ENCODE measurements around the gene EML4. TPM values are rescaled to one million over a fixed set of nuclear protein-coding genes. Genes with fewer than 3 reads are reported as not detected.

The EML4 gene
- total and polyA plus RNA-seq, 2 of the 13 experiments (the other 11 are each of a cell fraction or from before 2014, with no cell fraction given), result 243 to 476 TPM

DNA sequence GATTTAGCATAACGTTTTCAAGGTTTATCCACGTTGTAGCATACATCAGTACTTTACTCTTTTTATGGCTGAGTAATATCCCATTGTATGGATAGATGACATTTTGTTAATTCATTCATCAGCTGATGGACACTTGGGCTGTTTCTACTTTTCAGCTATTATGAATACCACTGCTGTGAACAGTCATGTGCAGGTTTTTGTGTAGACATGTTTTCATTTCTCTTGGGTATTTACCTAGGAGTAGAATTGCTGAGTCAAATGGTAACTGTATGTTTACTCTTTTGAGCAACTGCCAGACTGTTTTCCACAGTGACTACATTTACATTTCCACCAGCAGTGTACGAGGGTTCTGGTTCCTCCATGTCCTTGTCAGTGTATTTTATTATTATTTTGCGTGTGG is 158.0 kb downstream of the EML4 start (continued):
- TF ChIP-seq, protein P1, sequence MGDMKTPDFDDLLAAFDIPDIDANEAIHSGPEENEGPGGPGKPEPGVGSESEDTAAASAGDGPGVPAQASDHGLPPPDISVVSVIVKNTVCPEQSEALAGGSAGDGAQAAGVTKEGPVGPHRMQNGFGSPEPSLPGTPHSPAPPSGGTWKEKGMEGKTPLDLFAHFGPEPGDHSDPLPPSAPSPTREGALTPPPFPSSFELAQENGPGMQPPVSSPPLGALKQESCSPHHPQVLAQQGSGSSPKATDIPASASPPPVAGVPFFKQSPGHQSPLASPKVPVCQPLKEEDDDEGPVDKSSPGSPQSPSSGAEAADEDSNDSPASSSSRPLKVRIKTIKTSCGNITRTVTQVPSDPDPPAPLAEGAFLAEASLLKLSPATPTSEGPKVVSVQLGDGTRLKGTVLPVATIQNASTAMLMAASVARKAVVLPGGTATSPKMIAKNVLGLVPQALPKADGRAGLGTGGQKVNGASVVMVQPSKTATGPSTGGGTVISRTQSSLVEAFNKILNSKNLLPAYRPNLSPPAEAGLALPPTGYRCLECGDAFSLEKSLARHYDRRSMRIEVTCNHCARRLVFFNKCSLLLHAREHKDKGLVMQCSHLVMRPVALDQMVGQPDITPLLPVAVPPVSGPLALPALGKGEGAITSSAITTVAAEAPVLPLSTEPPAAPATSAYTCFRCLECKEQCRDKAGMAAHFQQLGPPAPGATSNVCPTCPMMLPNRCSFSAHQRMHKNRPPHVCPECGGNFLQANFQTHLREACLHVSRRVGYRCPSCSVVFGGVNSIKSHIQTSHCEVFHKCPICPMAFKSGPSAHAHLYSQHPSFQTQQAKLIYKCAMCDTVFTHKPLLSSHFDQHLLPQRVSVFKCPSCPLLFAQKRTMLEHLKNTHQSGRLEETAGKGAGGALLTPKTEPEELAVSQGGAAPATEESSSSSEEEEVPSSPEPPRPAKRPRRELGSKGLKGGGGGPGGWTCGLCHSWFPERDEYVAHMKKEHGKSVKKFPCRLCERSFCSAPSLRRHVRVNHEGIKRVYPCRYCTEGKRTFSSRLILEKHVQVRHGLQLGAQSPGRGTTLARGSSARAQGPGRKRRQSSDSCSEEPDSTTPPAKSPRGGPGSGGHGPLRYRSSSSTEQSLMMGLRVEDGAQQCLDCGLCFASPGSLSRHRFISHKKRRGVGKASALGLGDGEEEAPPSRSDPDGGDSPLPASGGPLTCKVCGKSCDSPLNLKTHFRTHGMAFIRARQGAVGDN (CRISPR knock-in tag; IDR thresholded peaks at IDR 0.05), result no peak
- TF ChIP-seq MBNL3 (CRISPR knock-in tag; conservative IDR thresholded peaks at IDR 0.05), result no peak
- TF ChIP-seq ZNF33A (CRISPR knock-in tag; IDR thresholded peaks at IDR 0.05; ENCODE audit: borderline replicate concordance), result no peak
- TF ChIP-seq ZMYM4 (CRISPR knock-in tag; IDR thresholded peaks at IDR 0.05), result no peak
- TF ChIP-seq SAP130 (CRISPR knock-in tag; IDR thresholded peaks at IDR 0.05; ENCODE audit: low read depth), result peak; percentile 67
- TF ChIP-seq MAFK (conservative IDR thresholded peaks at IDR 0.05 in 1 of 2, IDR thresholded peaks at IDR 0.05 in 1 of 2; ENCODE audit: low read length in 2 of 2), result peak; percentile 93 to 96
- no peak; the same call in 1 of the 2 replicates for TF ChIP-seq SIX4 (CRISPR knock-in tag; IDR thresholded peaks at IDR 0.05)
- no peak for TF ChIP-seq ZNF121 (CRISPR knock-in tag; IDR thresholded peaks at IDR 0.05)
- no peak for TF ChIP-seq NR1H2 (CRISPR knock-in tag; IDR thresholded peaks at IDR 0.05; ENCODE audit: borderline replicate concordance, low read depth)
- TF ChIP-seq, protein P2, sequence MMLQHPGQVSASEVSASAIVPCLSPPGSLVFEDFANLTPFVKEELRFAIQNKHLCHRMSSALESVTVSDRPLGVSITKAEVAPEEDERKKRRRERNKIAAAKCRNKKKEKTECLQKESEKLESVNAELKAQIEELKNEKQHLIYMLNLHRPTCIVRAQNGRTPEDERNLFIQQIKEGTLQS (CRISPR knock-in tag; IDR thresholded peaks at IDR 0.05), result no peak
- no peak for TF ChIP-seq SRSF1 (optimal IDR thresholded peaks at IDR 0.05; ENCODE audit: low read depth, low read length)
- TF ChIP-seq, protein P3, sequence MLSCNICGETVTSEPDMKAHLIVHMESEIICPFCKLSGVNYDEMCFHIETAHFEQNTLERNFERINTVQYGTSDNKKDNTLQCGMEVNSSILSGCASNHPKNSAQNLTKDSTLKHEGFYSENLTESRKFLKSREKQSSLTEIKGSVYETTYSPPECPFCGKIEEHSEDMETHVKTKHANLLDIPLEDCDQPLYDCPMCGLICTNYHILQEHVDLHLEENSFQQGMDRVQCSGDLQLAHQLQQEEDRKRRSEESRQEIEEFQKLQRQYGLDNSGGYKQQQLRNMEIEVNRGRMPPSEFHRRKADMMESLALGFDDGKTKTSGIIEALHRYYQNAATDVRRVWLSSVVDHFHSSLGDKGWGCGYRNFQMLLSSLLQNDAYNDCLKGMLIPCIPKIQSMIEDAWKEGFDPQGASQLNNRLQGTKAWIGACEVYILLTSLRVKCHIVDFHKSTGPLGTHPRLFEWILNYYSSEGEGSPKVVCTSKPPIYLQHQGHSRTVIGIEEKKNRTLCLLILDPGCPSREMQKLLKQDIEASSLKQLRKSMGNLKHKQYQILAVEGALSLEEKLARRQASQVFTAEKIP (CRISPR knock-in tag; IDR thresholded peaks at IDR 0.05; ENCODE audit: borderline replicate concordance), result no peak
- TF ChIP-seq POLR2G (IDR thresholded peaks at IDR 0.05; ENCODE audit: low read depth, low read length), result no peak
- TF ChIP-seq, protein P4, sequence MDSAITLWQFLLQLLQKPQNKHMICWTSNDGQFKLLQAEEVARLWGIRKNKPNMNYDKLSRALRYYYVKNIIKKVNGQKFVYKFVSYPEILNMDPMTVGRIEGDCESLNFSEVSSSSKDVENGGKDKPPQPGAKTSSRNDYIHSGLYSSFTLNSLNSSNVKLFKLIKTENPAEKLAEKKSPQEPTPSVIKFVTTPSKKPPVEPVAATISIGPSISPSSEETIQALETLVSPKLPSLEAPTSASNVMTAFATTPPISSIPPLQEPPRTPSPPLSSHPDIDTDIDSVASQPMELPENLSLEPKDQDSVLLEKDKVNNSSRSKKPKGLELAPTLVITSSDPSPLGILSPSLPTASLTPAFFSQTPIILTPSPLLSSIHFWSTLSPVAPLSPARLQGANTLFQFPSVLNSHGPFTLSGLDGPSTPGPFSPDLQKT (CRISPR knock-in tag; IDR thresholded peaks at IDR 0.05; ENCODE audit: borderline replicate concordance), result no peak
- no peak for TF ChIP-seq ZNF383 (CRISPR knock-in tag; IDR thresholded peaks at IDR 0.05; ENCODE audit: borderline replicate concordance)
- no peak for TF ChIP-seq ZNF264 (CRISPR knock-in tag; IDR thresholded peaks at IDR 0.05)
- no peak for TF ChIP-seq ZNF713 (CRISPR knock-in tag; IDR thresholded peaks at IDR 0.05)
- TF ChIP-seq KDM4B (CRISPR knock-in tag; IDR thresholded peaks at IDR 0.05), result no peak
- no peak for TF ChIP-seq ZNF709 (CRISPR knock-in tag; IDR thresholded peaks at IDR 0.05)

Measured in HepG2 (cell line).